ENCODE data around the gene OPN1LW.
"Not testable (repeated sequence)": the region's sequence is repeated elsewhere in the genome, so short reads cannot be mapped to it uniquely, and the experiment has no call there.

Gene OPN1LW

DNA sequence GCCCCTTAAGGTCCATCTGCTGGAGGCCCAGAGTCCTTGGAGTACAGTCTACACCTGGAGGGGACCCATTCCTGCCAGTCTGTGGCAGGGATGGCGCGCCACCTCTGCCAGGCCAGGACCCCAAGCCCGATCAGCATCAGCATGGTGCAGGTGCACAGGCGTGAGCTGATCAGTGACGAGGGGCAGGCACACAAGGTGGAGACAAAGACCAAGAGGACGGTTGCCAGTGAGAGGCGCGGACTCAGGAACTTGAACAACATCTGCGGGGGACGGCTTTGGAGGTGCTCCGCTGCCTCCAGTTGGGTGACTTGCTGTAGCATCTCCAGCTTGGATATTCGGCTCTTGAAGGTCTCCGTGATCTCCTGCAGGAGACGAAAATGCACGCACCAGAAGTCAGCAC is 52.4 kb downstream of the OPN1LW start:
- not testable (repeated sequence) for H3K36me3 Mint-ChIP-seq (ENCODE audit: insufficient read depth); DNase-seq; H3K9me3 Mint-ChIP-seq; ATAC-seq (replicated peaks); H3K4me1 Mint-ChIP-seq (ENCODE audit: low read depth in 2 of 2); H3K27ac Mint-ChIP-seq; H3K27me3 Mint-ChIP-seq; H3K4me3 Mint-ChIP-seq

Data from effector memory CD8-positive, alpha-beta T cell (primary cell).